ENCODE measurements around the gene SSBP3.

Gene SSBP3

DNA sequence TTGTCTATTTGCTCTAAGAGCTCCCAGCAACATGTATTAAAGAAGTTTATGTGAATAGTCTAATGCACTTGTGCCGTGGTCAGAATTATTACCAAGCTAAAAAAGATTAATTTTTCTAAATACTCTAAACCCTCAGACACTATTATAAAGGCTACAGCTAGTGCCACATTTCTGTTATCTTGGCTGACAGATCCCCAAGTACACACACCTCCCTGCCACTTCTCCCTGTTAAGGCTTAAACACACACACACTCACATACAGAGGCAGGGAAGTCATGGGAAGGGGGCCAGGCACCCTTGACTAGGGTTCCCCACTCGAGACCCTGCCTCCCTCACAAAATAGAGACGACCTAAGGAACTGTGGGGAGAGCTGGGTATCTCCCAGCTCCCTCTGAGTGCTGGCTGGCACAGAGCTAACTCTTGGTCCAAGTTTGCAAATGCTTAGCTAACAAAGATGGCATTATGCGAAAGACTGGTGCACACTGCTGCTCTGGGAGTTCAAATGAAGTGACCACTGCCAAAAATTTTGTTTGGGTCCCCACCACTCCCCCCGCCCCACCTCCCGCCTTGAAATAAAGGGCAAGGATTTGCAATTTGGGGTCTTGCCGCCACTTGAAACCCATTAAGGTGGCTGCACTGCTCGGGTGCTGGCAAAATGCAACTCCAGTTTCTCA, 9.8 kb downstream of the SSBP3 start:
- DNase-seq (ENCODE audit: low read depth in 1 of 2, low spot score in 1 of 2) = no peak
- TF ChIP-seq, protein P1, sequence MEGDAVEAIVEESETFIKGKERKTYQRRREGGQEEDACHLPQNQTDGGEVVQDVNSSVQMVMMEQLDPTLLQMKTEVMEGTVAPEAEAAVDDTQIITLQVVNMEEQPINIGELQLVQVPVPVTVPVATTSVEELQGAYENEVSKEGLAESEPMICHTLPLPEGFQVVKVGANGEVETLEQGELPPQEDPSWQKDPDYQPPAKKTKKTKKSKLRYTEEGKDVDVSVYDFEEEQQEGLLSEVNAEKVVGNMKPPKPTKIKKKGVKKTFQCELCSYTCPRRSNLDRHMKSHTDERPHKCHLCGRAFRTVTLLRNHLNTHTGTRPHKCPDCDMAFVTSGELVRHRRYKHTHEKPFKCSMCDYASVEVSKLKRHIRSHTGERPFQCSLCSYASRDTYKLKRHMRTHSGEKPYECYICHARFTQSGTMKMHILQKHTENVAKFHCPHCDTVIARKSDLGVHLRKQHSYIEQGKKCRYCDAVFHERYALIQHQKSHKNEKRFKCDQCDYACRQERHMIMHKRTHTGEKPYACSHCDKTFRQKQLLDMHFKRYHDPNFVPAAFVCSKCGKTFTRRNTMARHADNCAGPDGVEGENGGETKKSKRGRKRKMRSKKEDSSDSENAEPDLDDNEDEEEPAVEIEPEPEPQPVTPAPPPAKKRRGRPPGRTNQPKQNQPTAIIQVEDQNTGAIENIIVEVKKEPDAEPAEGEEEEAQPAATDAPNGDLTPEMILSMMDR (IDR thresholded peaks at IDR 0.05; ENCODE audit: insufficient read depth, low read length) = no peak
- no peak for TF ChIP-seq POLR2AphosphoS5 (IDR thresholded peaks at IDR 0.05; ENCODE audit: low read depth)
- no peak overlapping the region for H3K27ac ChIP-seq (replicated peaks)

DNA sequence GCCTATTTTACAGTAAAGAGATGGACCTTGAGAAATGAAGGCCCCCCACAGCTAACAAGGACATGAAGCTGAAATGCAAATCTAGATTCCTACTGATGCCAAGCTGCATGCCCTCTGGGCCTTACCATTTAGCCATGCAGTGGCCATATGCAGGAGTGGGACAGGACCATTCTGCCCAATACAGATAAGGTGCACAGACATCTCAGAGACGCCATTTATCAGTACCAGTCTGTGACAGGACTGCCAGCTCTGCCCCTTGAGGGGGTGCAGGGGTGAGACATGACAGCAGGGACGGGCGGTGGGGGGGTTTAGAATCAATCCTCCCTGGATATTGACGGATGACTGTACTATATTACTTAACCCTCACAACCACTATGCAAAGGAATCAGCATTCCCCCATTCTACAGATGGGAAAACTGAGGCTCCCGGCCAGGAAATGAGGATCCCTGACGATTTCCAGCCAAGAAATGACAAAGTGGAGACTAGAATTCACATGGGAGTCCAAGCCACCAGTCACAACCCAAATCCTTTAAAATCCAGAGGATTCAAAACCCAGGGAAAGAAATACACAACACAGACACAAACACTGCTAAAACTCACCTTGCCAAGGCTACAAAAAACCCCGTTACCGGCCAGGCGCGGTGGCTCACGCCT, 10.8 kb downstream of the SSBP3 start:
- DNase-seq (ENCODE audit: low read depth in 1 of 2, low spot score in 1 of 2) = no peak
- Histone ChIP-seq H3K27ac (replicated peaks) (no peak overlapping the region), H3K4me3 (replicated peaks; ENCODE audit: insufficient read depth, low read length) (no peak overlapping the region), H3K27me3 (ENCODE audit: insufficient read depth, poor library complexity, severe bottlenecking) (no peaks in the 10 kb centered on the region)
- TF ChIP-seq, protein P1 (IDR thresholded peaks at IDR 0.05; ENCODE audit: insufficient read depth, low read length) = no peak
- no peak for TF ChIP-seq SPI1 (IDR thresholded peaks at IDR 0.05; ENCODE audit: borderline replicate concordance, low read depth)
- TF ChIP-seq POLR2AphosphoS5 (IDR thresholded peaks at IDR 0.05; ENCODE audit: low read depth) = no peak
- TF ChIP-seq, protein P2, sequence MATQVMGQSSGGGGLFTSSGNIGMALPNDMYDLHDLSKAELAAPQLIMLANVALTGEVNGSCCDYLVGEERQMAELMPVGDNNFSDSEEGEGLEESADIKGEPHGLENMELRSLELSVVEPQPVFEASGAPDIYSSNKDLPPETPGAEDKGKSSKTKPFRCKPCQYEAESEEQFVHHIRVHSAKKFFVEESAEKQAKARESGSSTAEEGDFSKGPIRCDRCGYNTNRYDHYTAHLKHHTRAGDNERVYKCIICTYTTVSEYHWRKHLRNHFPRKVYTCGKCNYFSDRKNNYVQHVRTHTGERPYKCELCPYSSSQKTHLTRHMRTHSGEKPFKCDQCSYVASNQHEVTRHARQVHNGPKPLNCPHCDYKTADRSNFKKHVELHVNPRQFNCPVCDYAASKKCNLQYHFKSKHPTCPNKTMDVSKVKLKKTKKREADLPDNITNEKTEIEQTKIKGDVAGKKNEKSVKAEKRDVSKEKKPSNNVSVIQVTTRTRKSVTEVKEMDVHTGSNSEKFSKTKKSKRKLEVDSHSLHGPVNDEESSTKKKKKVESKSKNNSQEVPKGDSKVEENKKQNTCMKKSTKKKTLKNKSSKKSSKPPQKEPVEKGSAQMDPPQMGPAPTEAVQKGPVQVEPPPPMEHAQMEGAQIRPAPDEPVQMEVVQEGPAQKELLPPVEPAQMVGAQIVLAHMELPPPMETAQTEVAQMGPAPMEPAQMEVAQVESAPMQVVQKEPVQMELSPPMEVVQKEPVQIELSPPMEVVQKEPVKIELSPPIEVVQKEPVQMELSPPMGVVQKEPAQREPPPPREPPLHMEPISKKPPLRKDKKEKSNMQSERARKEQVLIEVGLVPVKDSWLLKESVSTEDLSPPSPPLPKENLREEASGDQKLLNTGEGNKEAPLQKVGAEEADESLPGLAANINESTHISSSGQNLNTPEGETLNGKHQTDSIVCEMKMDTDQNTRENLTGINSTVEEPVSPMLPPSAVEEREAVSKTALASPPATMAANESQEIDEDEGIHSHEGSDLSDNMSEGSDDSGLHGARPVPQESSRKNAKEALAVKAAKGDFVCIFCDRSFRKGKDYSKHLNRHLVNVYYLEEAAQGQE (IDR thresholded peaks at IDR 0.05; ENCODE audit: insufficient replicate concordance, low read depth) = no peak
- no peak for TF ChIP-seq GABPA (IDR thresholded peaks at IDR 0.05; ENCODE audit: low read depth)

More for the DNA sequence above, 9.8 kb downstream of the SSBP3 start:
- H3K27me3 ChIP-seq (ENCODE audit: insufficient read depth, poor library complexity, severe bottlenecking) = no peaks in the 10 kb centered on the region
- H3K4me3 ChIP-seq (replicated peaks; ENCODE audit: insufficient read depth, low read length) = no peak overlapping the region

DNA sequence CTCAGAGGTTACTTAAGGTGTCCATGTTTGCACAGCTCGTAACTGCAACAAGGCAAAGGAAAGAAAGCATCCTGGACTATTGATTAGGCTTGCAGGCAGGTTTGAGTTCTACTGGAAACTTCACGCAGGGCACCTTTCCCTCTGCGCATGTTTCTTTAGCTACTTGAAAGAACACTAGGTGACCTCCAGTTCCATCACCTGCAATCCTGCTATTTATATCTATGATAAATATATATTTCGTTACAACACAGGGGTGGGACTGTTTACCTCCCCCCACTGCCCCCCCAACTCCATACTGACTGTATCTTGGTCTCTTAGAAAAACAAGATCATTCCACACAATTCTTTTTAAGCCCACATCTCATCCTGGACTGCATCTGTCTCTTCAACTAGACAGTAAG, 12.1 kb downstream of the SSBP3 start:
- TF ChIP-seq SPI1 (IDR thresholded peaks at IDR 0.05; ENCODE audit: borderline replicate concordance, low read depth) = no peak
- TF ChIP-seq, protein P1 (IDR thresholded peaks at IDR 0.05; ENCODE audit: insufficient read depth, low read length) = no peak
- TF ChIP-seq, protein P2 (IDR thresholded peaks at IDR 0.05; ENCODE audit: insufficient replicate concordance, low read depth) = no peak
- TF ChIP-seq GABPA (IDR thresholded peaks at IDR 0.05; ENCODE audit: low read depth) = no peak
- TF ChIP-seq POLR2AphosphoS5 (IDR thresholded peaks at IDR 0.05; ENCODE audit: low read depth) = no peak
- Histone ChIP-seq H3K27ac (replicated peaks) (no peak overlapping the region), H3K4me3 (replicated peaks; ENCODE audit: insufficient read depth, low read length) (no peak overlapping the region), H3K27me3 (ENCODE audit: insufficient read depth, poor library complexity, severe bottlenecking) (no peaks in the 10 kb centered on the region)
- DNase-seq (ENCODE audit: low read depth in 1 of 2, low spot score in 1 of 2) = no peak

Data from HL-60 (cell line).